Stomach (tissue), 4 donors: ENCODE data around the gene SPHKAP.

Experiments
- CTCF ChIP-seq, 7 experiments: fragments of 450-650 bp in 4 of 7; fragments of 200-600 bp in 3 of 7; sonication (generic) in 3 of 7; IDR thresholded peaks; one replicate each; pipeline ENCODE4 v1.5.1; 2016 to 2019; ENCODE audit warnings: antibody characterized with exemption in 7 of 7, control low read depth in 2 of 7, mild to moderate bottlenecking in 1 of 7
- EP300 ChIP-seq: sonication (generic); formaldehyde crosslinking; IDR thresholded peaks from one replicate; pipeline ENCODE4 v1.6.1; 2017; ENCODE audit warnings: antibody characterized with exemption

DNA sequence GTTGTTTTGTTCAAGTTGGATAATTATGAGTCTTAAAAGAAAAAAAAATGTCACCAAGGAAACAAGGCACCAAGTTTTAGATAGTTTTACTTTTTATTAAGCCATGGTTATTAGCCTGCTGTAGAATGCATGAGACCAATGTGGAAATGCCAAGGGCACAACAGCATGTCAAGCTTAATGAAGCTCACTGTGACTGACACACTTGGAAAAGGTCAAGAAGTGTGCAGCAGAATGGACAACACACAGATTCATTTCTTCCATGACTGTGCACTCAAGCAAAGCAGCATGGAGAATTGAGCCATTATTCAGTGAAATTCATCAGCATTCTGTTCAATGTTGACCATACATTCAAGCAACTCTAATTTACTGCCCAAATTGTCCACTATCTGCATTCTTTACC lies 23.6 kb downstream of the SPHKAP start:
- no peak for TF ChIP-seq EP300
- no peak for TF ChIP-seq CTCF (IDR thresholded peaks at IDR 0.05)
